ENCODE results near the gene CDC16.

CDC16 gene

GRCh38 chr13:114304346-114305034, 69.8 kb downstream of the CDC16 start:
- no peak for DNase-seq

GRCh38 chr13:114309086-114309485, 74.4 kb downstream of the CDC16 start:
- no peak for DNase-seq

GRCh38 chr13:114309806-114310410, 75.2 kb downstream of the CDC16 start:
- DNase-seq, result no peak

GRCh38 chr13:114310956-114311355, 76.3 kb downstream of the CDC16 start:
- DNase-seq, result no peak

- DNase-seq, result no peak
These were observed 76.7 kb downstream of the CDC16 start for GRCh38 chr13:114311387-114311786.

- DNase-seq, result no peak
These were observed 77.2 kb downstream of the CDC16 start for GRCh38 chr13:114311908-114312307.

- peak in 1 of 2 donors; percentile 11 for DNase-seq
These were observed 78.6 kb downstream of the CDC16 start for GRCh38 chr13:114313061-114313860.

GRCh38 chr13:114314074-114314912, 79.6 kb downstream of the CDC16 start, which contains the start of gene CHAMP1:
Gene CHAMP1 (plus strand): TSS chr13:114314503. CDS start chr13:114323843, 9,340 bp downstream.
- DNase-seq, result peak; percentile 90 to 91

- peak in 1 of 2 donors; percentile 25 for DNase-seq
These were observed 80.5 kb downstream of the CDC16 start for GRCh38 chr13:114315074-114315785.

- no peak for DNase-seq
These were observed 83.9 kb downstream of the CDC16 start for GRCh38 chr13:114318624-114319023.

- DNase-seq, result no peak
These were observed 84.8 kb downstream of the CDC16 start for GRCh38 chr13:114319441-114319913.

GRCh38 chr13:114320065-114320464, 85.4 kb downstream of the CDC16 start:
- no peak for DNase-seq

- DNase-seq, result no peak
These were observed 86.6 kb downstream of the CDC16 start for GRCh38 chr13:114321256-114321655.

Measured in CD4-positive, alpha-beta T cell treated with Interleukin-1 beta for 1 hour (primary cell).